Heart right ventricle (tissue), 16 donors: Measurements from ENCODE around the gene SKIC2. TPM values are rescaled to one million over a fixed set of nuclear protein-coding genes. Genes with fewer than 3 reads are reported as not detected.
"Not testable (repeated sequence)": the region's sequence is repeated elsewhere in the genome, so short reads cannot be mapped to it uniquely, and the experiment has no call there.

ENCODE experiments used
- ATAC-seq, 8 donors: fragments of 200-7000 bp; cut with Tn5 transposase; one replicate each; pipeline ENCODE4 v1.9.1; 2020; ENCODE audit warnings: mild to moderate bottlenecking in 8 of 8, moderate library complexity in 8 of 8, moderate number of reproducible peaks in 1 of 8
- DNase-seq, 2 donors: peaks; one replicate each; pipeline ENCODE4 v3.0.0-alpha.2; 2020
- H3K27ac ChIP-seq, 10 donors: fragments of 200-600 bp; sonication (generic) in 2 of 10; one replicate each; pipeline versions ENCODE4 v1.5.0 to v1.8.0; 2020 to 2022; ENCODE audit warnings: mild to moderate bottlenecking in 3 of 10
- H3K27me3 ChIP-seq, 7 donors: fragments of 200-600 bp; one replicate each; pipeline ENCODE4 v1.8.0; 2021 to 2022; ENCODE audit warnings: mild to moderate bottlenecking in 2 of 7
- H3K36me3 ChIP-seq, 9 donors: fragments of 200-600 bp; sonication (generic) in 1 of 9; one replicate each; pipeline versions ENCODE4 v1.5.0 to v1.8.0; 2020 to 2022; ENCODE audit warnings: mild to moderate bottlenecking in 2 of 9
- H3K4me1 ChIP-seq, 9 donors: fragments of 200-600 bp; sonication (generic) in 1 of 9; one replicate each; pipeline versions ENCODE4 v1.5.0 to v1.8.0; 2020 to 2022; ENCODE audit warnings: mild to moderate bottlenecking in 4 of 9
- H3K4me3 ChIP-seq, 10 donors: fragments of 200-600 bp; sonication (generic) in 2 of 10; one replicate each; pipeline versions ENCODE4 v1.5.0 to v1.8.0; 2020 to 2022; ENCODE audit warnings: mild to moderate bottlenecking in 7 of 10, moderate library complexity in 2 of 10
- H3K9me3 ChIP-seq, 11 donors: fragments of 200-600 bp in 10 of 11; sonication (generic) in 2 of 11; one replicate each; pipeline versions ENCODE4 v1.5.0 to v1.8.0; 2013 to 2022; ENCODE audit warnings: mild to moderate bottlenecking in 2 of 11, control low read depth in 1 of 11, moderate library complexity in 1 of 11
- WGBS, 2 donors: extraction: QIAGEN DNeasy Blood & Tissue Kit; methylation state at CpG; one replicate each; pipeline ENCODE4 v1.1.7; 2013; ENCODE audit warnings: inconsistent platforms in 1 of 2; 5-methylcytosine and 5-hydroxymethylcytosine counted together
- intact Hi-C, 10 donors: fragments of 100-400 bp; cut with DNase I; formaldehyde crosslinking; loops; one replicate each; pipeline versions ENCODE4 v1.11.1 to v1.14.2; 2022
- long read RNA-seq, 3 donors: library from polyadenylated mRNA; unstranded; transcript quantifications; one replicate each; pipeline ENCODE4 v2.0.0, GENCODE V29; 2020 to 2021
- polyA plus RNA-seq, 2 donors: library from polyadenylated mRNA; stranded (reverse); fragments of 200-250 nt; gene quantifications; one replicate each; pipeline ENCODE4 v1.2.3, GENCODE V29; 2013
- total RNA-seq, 10 donors: library from RNA; stranded (reverse); fragmentation: NEBNext Ultra II Directional in 3 of 10; extraction: Animal tissue kit (Norgen Biotek cat#: 25700) in 3 of 10; gene quantifications; one replicate each; pipeline versions ENCODE4 v1.2.1 to v1.2.4, GENCODE V29; 2021 to 2023
- TF ChIP-seq, protein P1 (sequence below), 9 donors: fragments of 200-600 bp; sonication (generic) in 2 of 9; IDR thresholded peaks; one replicate each; pipeline versions ENCODE4 v1.5.0 to v1.8.0; 2021 to 2022; ENCODE audit warnings: antibody characterized with exemption in 9 of 9, mild to moderate bottlenecking in 5 of 9, moderate library complexity in 1 of 9
- donor health status: Arrhythmogenic right ventricular cardiomyopathy.
- donor health status: ischemic (EF 13 %, LVEDD 7.1; RV severe dilation, severe dysfunction).
- donor health status: healthy with polysubstance abuse.
- donor health status: DM: no; HTN: yes; CAD: no.
- donor health status: DM: no; HTN: no; CAD: no.
- donor health status: ischemic (EF 25% LVEDD 6.9; RV normal size, moderate dysfunction).
- donor health status: ischemic (EF 25% LVEDD 5.7; RV mildly dilated, moderate dysfunction).
- donor health status: healthy.
- donor health status: DM: yes; HTN: yes; CAD: no.
- donor health status: Ischemic cardiomyopathy.
- donor health status: ischemic (EF 35%, LVEDD 5.7; RV mildly dilated, moderate dysfunction).
- donor health status: nonischemic (EF 11% LVEDD 7.7; RV severe dilation, severe dysfunction).
- donor health status: DM: yes; HTN: yes; CAD: no.
- donor health status: PGD.
- donor health status: ischemic (EF 29% LVEDD 5.4; RV normal size, mild dysfunction).
- donor health status: nonischemic (EF 23%, LVEDD 6.1; RV moderate dilation, normal function).

Gene SKIC2
- total RNA-seq = 10 to 100 TPM; 21.8 to 45.5 (median 32.2) TPM
- 10 to 100 TPM; 37.8 to 67.4 TPM for polyA plus RNA-seq
- long read RNA-seq, donor 1, transcript SKIV2L-201 (28 exons, 3,894 nt) = major isoform, 20 of 63 reads
- long read RNA-seq, donor 1, partial matches to known transcripts = 38 of 63 reads
- long read RNA-seq, donor 1, other reads (novel, unspliced or antisense) = 5 of 63 reads
- long read RNA-seq, donor 2, transcript SKIV2L-201 (28 exons, 3,894 nt) = major isoform, 37 of 70 reads
- long read RNA-seq, donor 2, partial matches to known transcripts = 26 of 70 reads
- long read RNA-seq, donor 2, other reads (novel, unspliced or antisense) = 7 of 70 reads
- long read RNA-seq, donor 3, transcript SKIV2L-201 (28 exons, 3,894 nt) = major isoform, 27 of 88 reads
- long read RNA-seq, donor 3, partial matches to known transcripts = 48 of 88 reads
- long read RNA-seq, donor 3, other reads (novel, unspliced or antisense) = 13 of 88 reads

DNA sequence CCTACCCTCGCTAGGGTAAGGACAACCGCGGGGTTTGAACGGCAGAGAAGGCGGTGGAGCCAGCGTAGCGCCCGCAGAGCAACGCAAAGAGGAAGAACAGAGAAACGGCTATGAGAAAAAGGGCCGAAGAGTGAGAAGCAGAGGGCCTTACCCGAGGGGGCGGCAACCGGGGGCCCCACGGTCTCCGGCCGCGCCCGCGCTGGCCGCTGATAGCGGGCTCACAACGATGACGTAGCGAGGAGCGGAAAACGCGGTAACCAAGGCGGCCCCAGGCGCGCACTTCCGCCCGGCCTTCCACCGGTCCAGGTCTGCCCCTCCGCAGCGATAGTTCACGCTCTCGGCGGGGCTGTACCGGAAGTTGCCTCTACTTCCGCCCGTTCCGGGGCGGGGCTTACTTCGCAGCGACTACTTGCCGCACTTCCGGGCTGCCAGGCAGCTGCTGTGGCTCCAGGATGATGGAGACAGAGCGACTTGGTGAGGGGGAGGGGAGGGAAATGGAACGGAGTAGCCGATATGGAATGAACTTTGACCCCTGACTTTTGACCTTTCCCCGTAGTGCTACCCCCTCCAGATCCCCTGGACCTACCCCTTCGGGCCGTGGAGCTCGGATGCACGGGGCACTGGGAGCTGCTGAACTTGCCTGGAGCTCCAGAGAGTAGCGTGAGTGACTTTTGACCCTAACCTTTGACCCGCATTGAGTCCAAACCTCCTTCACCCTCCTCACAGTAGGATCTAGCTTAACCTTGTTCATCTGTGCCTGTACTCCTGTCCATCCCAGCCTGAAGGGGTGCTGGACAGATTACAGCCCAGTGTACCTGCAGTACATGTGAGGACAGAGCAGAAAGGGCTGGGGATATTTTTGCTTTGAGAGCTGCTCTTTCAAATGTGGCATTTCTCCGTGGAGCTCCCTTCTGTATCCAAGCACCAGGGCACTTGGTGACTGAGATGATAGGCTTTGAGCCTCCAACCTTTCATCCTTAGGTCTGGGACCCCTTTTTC, at the start of gene SKIC2, which contains the start of gene NELFE:
TSS of gene SKIC2 (plus strand) at position 435 of the 999 bp plus-strand sequence. CDS start at position 453, 18 bp downstream.
TSS of gene NELFE (minus strand) at position 231 of the 999 bp plus-strand sequence. CDS start 525 bp downstream, outside the sequence.
- Histone ChIP-seq H3K27me3 (no peaks in the 10 kb centered on the region), H3K4me3 (peak within 1 kb of the TSS; percentile 60 to 99 (median 90)), H3K36me3 (peaks cover 0 to 74% (median 59%) of the 10 kb centered on the region in 9 donors), H3K27ac (peak within 1 kb of the TSS; percentile 54 to 95 (median 90)), H3K4me1 (peaks cover 6 to 27% (median 20%) of the 10 kb centered on the region in 9 donors), H3K9me3 (no peaks in the 10 kb centered on the region)
- TF ChIP-seq, protein P1, sequence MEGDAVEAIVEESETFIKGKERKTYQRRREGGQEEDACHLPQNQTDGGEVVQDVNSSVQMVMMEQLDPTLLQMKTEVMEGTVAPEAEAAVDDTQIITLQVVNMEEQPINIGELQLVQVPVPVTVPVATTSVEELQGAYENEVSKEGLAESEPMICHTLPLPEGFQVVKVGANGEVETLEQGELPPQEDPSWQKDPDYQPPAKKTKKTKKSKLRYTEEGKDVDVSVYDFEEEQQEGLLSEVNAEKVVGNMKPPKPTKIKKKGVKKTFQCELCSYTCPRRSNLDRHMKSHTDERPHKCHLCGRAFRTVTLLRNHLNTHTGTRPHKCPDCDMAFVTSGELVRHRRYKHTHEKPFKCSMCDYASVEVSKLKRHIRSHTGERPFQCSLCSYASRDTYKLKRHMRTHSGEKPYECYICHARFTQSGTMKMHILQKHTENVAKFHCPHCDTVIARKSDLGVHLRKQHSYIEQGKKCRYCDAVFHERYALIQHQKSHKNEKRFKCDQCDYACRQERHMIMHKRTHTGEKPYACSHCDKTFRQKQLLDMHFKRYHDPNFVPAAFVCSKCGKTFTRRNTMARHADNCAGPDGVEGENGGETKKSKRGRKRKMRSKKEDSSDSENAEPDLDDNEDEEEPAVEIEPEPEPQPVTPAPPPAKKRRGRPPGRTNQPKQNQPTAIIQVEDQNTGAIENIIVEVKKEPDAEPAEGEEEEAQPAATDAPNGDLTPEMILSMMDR (IDR thresholded peaks at IDR 0.05) = no peak
- ATAC-seq (peak; percentile 98 to 100 (median 100)), DNase-seq (peak; percentile 98)
- intact Hi-C loops = loop anchor here in 9 of 10 donors (1.0 to 10.0 kb wide), 6 partner anchors 13 to 414 kb away; partner anchors contain the start of genes ZBTB12 (in 5 of the 9), ATP6V1G2 (in 3 of the 9), DDX39B (in 3 of the 9) and DXO (in 3 of the 9)
- 0 to 1% methylated on average over 57 to 59 of the region's 59 CpGs for WGBS, 2 donors

DNA sequence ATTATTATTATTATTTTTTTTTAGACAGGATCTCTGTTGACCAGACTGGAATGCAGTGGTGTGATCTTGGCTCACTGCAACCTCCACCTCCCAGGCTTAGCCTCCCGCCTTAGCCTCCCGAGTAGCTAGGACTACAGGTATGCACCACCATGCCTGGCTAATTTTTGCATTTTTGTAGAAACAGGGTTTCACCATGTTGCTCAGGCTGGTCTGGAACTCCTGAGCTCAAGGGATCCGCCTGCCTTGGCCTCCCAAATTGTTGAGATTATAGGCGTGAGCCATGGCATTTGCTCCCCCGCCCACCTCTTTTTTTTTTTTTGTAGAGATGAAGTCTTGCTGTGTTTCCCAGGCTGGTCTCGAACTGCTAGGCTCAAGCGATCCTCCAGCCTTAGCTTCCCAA, 49.7 kb upstream of the SKIC2 start:
- not testable (repeated sequence) for ATAC-seq, H3K9me3 ChIP-seq, H3K4me3 ChIP-seq, H3K27me3 ChIP-seq, H3K36me3 ChIP-seq, DNase-seq, H3K27ac ChIP-seq
- H3K4me1 ChIP-seq = peaks cover 0 to 20% (median 0%) of the 10 kb centered on the region in 9 donors
- WGBS, 2 donors = 76 to 78% methylated on average over 7 of the region's 7 CpGs
- intact Hi-C loops = loop anchor here in 2 of 10 donors (10.0 kb wide), 1 partner anchor 46 kb away; the partner anchor contains the start of genes NELFE (in 2 of the 2) and SKIC2 (in 2 of the 2)

DNA sequence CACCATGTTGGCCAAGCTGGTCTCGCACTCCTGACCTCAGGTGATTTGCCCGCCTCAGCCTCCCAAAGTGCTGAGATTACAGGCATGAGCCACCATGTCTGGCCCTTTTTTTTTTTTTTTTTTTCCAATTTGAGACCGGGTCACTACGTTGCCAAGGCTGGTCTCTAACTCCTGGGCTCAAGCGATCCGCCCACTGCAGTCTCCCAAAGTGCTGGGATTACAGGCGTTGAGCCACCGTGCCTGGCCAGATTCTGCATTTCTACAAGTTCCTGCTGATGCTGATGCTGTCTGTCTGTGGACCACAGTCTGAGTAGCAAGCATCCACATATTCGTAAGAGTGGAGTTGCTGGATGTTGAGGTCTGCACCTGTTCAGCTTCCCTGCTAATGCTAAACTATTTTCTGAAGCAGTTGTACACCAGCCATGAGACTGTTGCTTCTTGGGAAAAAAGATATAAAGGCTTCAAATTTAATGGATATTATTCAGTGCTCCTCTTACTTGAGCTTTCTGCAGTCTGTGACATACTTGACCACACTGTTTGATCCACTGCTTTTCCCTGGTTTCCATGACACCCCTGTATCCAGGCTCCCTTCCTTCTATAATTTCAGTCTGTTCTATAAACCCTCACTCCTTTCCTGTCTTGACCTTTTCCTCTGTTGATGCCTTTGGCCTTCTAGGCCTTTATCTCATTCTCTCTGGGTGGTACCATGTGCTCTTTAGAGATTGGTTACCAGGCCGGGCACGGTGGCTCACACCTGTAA, 47.0 kb upstream of the SKIC2 start:
- Histone ChIP-seq H3K9me3 (no peaks in the 10 kb centered on the region), H3K4me3 (no peak overlapping the region), H3K36me3 (no peaks in the 10 kb centered on the region), H3K27ac (no peak overlapping the region), H3K27me3 (peaks cover 0 to 4% (median 0%) of the 10 kb centered on the region in 7 donors), H3K4me1 (peaks cover 0 to 17% (median 0%) of the 10 kb centered on the region in 9 donors)
- ATAC-seq = no peak
- intact Hi-C loops = no loop called here
- no peak for DNase-seq
- WGBS, 2 donors = 77 to 81% methylated on average over 11 of the region's 11 CpGs
- TF ChIP-seq, protein P1 (IDR thresholded peaks at IDR 0.05) = no peak

DNA sequence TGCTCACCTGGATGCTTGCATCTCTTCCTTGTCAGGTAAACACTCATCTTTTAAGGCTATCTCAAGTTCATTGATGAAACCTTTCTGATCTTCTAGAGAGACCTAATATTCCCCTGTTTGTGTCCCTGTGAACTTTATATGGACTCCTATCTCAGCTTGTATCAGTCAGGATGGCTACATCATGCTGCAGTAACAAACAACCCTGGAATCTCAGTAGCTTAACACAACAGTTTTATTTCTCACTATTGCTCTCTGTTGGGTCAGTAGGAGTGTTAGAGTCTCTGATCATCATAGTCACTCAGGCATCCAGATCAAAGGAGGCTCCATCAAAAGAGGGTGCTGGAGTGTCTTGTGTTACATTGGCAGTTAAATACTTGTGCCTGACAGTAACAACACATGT, 43.6 kb upstream of the SKIC2 start:
- Histone ChIP-seq H3K4me3 (no peak overlapping the region), H3K36me3 (no peaks in the 10 kb centered on the region), H3K27me3 (peaks cover 0 to 4% (median 0%) of the 10 kb centered on the region in 7 donors), H3K4me1 (peaks cover 0 to 9% (median 0%) of the 10 kb centered on the region in 9 donors), H3K9me3 (no peaks in the 10 kb centered on the region), H3K27ac (no peak overlapping the region)
- no peak for ATAC-seq
- TF ChIP-seq, protein P1 (IDR thresholded peaks at IDR 0.05) = no peak
- intact Hi-C loops = no loop called here
- no peak for DNase-seq
